CD4-positive, alpha-beta T cell treated with Interleukin-15 for 1 hour (primary cell): ENCODE measurements around the gene S100P.

Experiments
- DNase-seq: peaks from one replicate; pipeline ENCODE4 v3.0.0-alpha.2; 2020

Gene S100P

DNA sequence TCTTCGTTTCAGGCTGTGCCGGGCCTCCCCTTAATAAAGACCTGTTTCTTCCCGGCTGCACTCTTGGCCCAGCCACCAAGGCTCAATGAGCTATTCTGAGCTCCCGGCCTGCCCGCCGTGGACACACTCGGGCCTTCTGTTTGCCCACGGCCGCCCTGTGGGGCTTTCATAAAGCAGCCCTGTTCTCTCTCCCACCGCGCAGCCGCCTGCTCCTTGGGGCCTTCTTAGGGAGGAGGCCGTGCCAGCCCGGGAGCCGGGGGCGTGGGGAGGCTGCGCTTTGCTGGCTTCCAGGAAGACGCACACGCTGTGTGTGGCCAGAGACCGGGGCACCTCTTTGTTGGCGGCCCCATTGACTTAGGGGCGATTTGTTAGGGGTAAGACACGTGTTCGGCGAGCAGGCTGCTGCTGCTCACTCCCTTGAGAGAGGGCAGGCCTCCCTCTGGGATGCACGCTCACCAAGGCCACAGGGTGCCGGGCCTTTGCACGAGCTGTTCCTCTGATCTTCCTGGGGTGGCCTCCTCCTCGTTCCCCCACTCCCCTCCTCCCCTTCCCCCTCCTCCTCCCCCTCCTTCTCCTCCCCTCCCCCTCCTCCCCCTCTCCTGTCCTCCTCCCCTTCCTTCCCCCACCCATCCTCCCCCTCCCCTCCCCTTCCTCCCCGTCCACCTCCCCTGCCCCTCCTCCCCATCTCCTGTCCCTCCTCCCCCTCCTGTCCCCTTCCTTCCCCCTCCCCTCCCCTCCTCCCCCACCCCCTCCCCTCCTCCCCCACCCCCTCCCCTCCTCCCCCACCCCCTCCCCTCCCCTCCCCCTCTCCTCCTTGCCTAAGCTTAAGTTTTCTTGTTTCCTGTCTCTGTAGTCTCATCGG is 33.6 kb downstream of the S100P start:
- no peak for DNase-seq

DNA sequence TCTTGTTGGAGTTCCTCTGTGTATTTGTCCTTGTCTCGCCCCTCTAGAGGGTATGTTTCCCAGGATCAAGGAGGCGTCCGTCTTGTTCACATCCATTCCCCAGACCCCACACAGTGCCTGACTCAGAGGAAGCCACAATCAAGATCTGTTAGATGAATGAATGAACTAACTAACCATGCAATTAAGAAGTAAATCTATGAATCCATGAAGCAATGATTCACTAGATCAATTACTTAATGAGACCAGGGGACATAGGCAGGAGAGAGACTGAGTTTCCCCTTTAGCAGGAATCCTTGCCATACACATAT is 34.2 kb downstream of the S100P start:
- no peak for DNase-seq

DNA sequence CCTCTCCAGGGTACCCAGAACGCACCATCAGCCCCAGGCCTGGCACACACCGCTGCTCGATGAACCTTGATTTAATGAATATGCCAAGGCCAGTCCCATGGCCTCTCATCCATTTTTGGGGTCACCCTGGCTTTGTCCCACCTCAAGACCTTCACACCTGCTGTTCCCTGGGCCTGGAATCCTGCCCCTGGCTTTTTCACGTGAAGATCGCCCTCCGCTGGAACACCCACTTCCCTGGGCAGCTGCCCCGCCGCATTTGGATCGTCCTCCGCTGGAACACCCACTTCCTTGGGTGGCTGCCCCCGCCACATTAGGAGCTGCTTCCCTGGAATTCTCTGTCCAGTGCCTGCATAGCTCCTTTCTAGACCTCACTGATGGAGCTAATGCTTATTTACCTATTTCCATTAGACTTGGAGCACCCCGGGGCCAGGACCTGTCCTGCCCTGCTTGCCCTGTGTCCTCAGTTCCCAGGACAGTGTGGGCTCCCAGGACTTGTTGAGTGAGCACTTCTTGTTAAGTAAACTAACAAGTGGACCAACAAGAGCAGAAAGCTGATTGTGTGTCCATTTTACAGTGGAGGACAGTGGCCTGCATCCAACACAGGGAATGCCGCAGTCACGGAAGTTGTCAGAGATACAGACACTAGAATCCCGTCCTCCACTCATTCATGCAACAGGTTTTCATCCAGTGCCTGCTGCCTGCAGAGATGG is 34.8 kb downstream of the S100P start:
- DNase-seq, result no peak

DNA sequence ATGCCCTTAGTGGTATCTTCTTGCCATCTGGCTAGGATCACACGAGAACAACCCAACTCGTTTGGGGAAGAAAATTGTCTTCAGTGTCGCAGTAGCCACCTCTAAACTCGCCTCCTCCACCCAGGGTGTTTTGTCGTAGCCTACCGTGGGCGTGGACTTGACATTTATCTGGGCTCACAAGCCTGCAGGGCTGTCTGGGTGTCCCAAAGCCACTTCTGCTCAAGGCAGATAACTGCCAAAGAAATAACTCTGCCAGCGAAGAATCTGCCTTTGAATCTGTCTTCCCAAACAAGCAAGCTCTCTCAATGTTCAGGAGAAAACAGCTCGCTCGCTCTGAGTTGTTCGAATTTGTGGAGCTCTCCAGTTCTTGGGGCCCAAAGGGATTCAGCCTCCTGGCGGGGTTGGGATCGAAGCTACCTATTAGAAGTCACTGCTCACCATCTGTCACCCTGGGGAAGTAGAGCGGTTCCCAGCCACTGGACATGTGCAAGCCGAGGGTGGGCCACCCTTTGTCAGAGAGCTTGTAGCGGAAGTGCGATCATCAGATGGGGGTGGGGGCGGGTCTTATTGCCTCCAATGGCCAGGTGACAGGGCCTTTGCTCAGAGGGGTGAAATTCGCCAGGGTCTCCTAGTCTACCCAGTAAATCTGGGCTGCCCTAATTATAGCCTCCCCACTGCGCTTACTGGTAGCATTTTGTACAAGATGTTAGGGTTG is 37.1 kb downstream of the S100P start:
- no peak for DNase-seq

GRCh38 chr4:6731318-6731675 is 37.6 kb downstream of the S100P start:
- DNase-seq, result no peak

GRCh38 chr4:6731780-6732179 is 38.1 kb downstream of the S100P start:
- no peak for DNase-seq

GRCh38 chr4:6732441-6733357 is 39.0 kb downstream of the S100P start:
- no peak for DNase-seq

- DNase-seq, result no peak
Measured at GRCh38 chr4:6733358-6734164, 39.9 kb downstream of the S100P start.

DNA sequence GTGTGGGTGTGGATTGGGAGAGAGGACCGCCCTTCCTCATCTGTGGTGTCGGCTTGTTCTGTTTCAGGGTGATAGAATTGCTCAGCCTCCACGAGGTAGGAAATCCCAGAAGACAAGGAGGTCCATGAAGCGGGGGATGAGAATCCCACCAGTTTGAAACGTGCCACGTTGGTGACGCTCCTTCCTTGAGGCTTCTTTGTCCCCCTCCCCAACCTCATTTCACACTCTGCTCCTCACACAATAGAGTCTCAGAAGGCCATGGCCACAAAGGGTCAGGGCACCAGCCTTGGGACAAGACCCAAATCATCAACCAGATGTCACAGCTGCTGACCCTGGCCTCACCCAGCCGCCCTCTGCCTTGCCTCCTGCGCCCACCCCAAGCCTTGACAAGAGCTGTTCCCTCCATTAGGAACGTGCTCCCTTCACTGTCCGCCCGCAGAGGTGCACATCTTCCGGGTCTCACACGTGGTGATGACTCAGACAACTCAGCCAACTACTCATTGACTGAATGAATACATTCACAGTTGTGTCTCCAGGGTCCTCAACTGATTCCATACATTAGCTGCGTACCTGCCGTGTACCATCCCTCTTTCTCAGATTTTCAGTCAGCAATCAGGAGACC is 40.6 kb downstream of the S100P start:
- no peak for DNase-seq

DNA sequence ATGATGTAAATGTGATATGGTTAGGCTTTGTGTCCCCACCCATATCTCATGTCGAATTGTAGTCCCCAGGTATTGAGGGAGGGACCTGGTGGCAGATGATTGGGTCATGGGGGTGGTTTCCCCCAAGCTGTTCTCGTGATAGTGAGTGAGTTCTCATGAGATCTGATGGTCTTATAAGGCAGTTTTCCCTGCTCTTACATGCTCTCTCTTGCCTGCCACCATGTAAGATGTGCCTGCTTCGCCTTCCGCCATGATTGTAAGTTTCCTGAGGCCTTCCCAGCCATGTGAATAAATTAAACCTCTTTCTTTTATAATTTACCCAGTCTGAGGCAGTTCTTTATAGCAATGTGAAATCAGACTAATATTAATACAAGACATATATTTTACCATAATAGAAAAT is 46.2 kb downstream of the S100P start:
- DNase-seq, result no peak

- DNase-seq, result no peak
Measured at GRCh38 chr4:6740347-6740746, 46.7 kb downstream of the S100P start.

DNA sequence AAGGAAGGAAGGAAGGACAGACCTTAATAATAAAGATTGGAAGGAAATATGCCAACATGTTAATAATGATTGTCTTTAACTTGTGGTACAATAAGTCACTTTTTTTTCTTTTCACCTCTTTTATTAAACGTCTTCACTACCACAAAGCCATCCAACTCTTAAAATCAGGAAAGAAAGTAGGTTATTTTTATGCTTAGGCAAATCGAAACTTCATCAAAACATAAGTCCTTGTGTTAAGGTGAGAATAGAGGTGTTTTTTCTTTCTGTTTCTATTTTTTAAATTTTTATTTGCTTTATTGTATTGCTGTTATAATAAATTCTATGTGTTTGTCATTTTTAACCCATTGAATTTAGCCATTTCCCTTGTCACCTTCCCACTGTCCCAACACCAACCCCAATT is 48.8 kb downstream of the S100P start:
- DNase-seq, result no peak

GRCh38 chr4:6742989-6743388 is 49.3 kb downstream of the S100P start:
- no peak for DNase-seq
